GM18498 (cell line): Measurements from ENCODE around the gene TIGIT.
"Not testable (repeated sequence)": the region's sequence is repeated elsewhere in the genome, so short reads cannot be mapped to it uniquely, and the experiment has no call there.

Experiments
- ATAC-seq: cut with Tn5 transposase; IDR thresholded peaks from one replicate; pipeline ENCODE4 v1.9.1; 2021; ENCODE audit warnings: mild to moderate bottlenecking, moderate library complexity; ENCODE audit not compliant: unreplicated experiment

The TIGIT gene

DNA sequence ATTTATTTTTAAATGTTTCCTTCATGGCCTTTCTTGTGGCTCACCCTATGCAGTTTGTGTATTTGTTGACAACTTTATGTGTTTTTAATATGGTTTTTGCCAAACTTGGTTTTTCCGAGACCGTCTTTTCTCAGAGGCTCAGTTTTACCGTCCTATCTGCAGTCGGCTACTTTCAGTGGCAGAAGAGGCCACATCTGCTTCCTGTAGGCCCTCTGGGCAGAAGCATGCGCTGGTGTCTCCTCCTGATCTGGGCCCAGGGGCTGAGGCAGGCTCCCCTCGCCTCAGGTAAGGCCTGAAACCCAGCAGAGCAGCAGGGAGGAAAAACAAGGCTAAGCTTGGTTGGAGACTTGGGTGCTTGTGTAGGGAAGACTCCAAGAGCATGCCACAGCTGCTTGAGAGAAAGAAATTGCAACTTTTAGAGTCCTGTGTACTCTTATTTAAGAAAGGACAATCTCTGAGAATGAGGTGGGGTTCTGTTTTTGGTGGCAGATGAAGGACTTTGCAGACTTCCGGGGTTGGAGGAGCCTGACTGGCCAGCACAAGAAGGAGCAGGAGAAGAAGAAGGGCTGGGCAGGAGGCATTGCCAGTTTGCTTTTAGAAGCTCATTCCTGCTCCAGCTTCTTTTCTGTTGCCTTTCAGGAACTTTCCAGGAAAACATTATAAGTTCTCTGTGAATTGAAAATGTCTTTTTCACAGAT, at the start of gene TIGIT:
Gene TIGIT, plus strand, starts transcription at position 191 of the 698 bp plus-strand sequence. Its CDS starts 34 bp downstream, at position 225.
- no peak for ATAC-seq

DNA sequence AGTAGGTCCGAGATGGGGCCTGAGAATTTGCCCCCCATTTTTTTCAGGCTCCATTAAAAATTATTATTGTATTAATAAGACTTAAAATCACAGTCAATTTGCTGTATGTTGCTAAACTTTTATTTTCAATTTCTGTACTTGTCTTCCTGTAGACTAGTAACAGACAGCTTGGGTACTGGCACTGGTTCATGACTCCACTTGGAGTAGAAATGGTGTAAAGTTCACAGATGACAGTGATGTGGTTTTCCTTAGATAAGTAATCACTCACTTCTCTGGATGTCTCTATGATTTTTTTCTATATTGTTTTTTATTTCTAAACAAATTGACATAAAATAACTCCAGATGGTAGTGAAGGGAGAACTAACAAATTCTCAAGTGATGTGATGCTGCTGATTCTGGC, 40.9 kb upstream of the TIGIT start:
- no peak for ATAC-seq

DNA sequence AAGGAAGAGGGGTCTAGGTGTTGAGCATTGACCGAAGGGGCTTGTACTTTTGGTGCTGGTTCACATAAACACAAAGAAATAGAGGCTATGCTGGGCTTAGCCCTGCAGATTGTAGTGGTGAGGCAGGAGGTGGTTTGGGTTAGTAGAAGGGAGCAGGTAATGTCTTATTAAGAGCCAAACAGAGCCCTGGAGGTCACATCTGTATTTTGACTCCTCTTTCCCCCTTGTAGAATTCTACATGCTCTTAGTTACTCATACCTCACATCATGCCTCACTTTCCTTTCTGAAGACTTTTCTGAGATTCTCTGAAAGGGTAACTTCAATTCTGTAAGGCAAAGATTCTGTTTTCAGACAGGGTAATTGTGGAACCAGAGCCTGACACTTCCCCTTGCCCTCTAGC, 40.3 kb upstream of the TIGIT start:
- no peak for ATAC-seq

DNA sequence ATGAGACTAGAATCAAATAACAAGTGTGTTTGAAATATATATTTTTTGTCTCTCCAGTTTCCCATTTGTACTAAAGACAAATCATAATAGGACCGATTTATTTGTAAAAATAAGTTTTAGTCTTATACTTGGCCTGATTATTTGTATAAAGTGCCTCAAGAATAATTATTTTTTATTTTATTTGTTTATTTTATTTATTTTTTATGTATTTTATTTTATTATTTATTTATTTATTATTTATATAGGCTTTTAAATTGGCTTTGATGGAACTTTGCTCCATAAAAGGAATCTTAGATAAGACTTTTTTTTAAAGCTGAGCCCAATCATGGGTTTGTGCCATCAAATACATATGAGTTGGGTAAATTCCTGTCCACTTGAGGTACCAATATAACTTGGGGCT, 34.3 kb upstream of the TIGIT start:
- no peak for ATAC-seq

DNA sequence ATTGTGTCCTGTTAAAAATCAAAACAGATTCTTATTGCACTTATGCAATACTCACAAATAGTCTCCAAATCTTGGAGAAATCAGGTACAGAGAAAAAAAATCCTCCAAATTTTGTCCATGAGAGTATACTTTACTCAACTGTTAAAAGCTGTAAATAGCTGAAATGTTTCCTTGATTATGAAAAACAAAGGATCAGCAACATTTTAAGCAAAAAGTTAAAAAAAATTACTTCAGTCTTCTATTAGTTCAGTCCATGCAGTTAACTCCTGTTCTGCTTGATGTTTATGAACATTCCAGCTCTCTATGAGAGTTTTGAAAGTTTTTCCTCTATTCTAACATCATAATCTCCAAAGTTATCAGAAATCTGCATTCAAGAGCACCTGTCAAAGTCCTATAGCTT, 33.7 kb upstream of the TIGIT start:
- ATAC-seq, result no peak

DNA sequence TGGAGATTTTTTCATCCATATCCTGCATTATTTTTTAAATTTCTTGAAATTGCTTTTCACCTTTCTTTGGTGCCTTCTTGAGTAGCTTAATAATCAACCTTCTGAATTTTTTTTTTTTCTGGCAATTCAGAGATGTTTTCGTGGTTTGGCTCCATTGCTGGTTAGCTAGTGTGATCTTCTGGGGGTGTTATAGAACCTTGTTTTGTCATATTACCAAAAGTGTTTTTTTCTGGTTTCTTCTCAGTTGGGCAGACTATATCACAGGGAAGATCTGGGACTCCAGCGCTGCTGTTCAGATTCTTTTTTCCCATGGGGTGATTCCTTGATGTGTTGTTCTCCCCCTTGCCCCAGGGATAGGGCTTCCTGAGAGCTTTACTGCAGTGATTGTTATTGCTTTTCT, 23.8 kb upstream of the TIGIT start:
- no peak for ATAC-seq

DNA sequence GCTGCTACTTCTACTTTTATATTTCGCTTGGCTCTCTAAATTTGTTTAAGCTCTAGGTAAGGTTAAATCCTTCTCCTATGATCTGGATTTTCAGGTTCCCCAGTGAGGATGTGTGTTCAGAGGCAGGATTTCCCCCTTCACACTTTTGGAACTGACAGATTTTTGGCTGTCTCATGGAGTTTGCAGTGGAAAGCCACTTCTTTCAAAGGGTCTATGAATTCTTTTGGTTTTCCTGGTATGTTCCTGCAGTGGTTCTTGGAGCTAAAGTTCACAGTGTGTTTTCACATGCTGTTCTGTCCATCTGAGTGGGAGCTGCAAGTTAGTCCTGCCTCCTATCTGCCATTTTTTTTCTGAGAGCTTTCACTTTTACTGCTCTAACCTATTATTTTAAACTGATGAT, 21.6 kb upstream of the TIGIT start:
- ATAC-seq, result no peak

DNA sequence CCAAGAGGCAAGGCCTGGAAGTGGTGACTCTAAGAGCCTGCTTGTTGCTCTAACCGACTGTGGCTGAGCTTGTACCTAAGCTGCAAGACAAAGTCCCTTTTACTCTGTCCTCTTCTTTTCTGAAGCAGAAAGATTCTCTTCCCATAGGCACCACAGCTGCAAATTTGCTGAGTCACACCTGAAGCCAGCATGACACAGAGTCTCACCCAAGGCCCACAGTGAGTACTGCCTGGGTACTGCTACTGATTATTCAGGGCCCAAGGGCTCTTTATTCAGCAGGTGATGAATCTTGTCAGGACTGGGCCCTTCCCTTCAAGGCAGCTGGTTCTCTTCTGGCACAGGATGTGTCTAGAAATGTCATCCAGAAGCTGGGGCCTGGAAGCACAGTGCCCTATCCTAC, 18.9 kb upstream of the TIGIT start:
- no peak for ATAC-seq

DNA sequence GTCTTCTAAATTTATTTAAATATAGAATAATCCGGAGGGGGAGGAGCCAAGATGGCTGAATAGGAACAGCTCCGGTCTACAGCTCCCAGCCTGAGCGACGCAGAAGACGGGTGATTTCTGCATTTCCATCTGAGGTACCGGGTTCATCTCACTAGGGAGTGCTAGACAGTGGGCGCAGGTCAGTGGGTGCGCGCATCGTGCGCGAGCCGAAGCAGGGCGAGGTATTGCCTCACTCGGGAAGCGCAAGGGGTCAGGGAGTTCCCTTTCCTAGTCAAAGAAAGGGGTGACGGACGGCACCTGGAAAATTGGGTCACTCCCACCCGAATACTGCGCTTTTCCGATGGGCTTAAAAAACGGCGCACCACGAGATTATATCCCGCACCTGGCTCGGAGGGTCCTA, 17.0 kb upstream of the TIGIT start:
- not testable (repeated sequence) for ATAC-seq

DNA sequence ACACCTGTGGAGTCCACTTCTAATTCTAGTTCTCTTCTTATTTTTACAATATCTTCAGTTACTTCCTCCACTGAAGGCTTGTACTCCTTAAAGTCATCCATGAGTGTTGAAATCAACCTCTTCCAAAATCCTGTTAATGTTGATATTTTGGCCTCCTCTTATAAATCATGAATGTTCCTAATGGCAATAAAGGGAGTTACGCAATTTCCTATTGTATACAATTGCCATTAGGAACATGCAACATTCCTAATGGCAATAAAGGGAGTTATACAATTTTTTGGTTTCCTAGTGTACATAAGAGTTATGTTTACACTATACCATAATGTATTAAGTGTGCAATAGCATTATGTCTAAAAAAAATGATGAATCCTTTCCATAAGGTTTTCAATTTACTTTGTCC, 9.2 kb upstream of the TIGIT start:
- no peak for ATAC-seq

DNA sequence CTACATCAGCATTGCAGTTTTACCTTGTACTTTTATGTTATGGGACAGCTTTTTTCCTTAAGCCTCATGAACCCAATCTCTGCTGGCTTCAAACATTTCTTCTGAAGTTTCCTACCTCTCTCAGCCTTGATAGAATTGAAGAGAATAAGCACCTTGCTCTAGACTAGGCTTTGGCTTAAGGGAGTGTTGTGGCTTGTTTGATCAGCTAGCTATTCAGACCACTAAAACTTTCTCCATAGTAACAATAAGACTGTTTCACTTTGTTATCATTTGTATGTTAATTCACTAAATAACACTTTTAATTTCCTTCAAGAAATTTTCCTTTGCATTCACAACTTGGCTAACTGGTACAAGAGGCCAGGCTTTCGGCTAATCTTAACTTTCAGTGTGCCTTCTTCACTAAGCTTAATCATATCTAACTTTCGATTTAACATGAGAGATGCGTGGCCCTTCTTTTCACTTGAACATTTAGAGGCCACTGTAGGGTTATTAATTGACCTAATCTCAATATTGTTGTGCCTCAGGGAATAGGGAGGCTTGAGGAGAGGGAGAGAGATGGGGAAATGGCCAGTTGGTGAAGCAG, 8.1 kb upstream of the TIGIT start:
- ATAC-seq, result no peak

DNA sequence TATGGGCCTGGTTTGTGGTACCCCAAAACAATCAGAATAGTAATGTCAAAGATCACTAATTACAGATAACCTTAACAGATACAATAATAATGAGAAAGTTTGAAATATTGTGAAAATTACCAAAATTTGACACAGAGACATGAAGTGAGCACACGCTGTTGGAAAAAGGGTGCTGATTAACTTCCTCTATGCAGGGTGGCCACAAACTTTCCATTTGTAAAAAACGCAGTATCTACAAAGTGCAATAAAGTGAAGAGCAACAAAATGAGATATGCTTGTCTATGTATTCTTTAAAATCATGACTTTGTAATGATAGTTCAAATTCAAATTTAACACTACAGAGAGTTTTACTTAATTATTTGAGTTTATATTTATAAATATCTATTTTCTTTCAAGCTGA, 7.6 kb upstream of the TIGIT start:
- ATAC-seq, result no peak

DNA sequence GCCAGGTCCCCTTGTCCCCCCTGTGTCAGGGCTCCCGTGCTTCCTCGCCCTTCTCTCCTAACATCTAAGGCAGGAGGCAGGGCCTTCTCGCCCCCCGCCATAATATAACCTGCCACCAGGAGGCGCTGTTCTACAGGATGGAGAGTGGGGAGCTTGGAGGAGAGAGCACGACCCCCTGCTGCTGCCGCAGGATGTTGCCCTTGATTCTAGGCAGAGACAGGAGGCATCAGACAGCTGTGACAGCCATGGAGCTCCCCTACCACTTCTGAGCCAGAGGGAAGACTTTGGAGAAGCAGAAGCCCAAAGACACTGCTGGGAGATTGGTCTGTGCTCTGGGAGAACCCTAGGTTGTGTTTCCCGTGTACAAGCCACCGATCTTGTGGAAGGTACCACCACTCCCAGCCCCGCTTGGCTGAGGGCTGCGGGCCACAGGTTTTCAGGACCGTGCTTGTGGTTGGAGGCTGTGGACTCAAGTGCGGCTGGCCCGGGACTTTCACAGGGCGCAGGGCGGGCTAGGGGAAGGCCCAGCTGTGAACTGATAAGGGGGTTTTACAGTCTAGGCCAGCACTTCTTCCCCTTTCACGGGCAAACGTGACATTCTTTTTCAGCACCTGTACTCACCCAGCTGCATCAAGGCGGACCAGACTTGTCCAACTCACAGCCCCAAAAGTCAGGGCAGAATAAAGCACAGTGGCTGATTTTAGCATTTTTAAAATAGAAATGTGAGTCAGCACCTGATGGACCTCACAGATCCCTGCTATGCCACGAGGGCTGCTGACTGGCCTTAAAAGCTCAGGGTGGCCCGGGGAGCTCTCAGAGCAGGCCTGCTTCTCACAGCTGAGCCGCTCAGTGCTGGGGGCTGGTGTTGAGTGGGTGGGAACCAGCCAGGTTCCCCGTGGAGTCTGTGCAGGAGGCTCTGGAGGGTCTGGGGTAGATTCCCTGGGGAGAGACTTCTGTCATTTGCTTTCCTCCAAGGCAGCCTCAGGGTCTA, 2.6 kb upstream of the TIGIT start:
- ATAC-seq, result peak; percentile 93

DNA sequence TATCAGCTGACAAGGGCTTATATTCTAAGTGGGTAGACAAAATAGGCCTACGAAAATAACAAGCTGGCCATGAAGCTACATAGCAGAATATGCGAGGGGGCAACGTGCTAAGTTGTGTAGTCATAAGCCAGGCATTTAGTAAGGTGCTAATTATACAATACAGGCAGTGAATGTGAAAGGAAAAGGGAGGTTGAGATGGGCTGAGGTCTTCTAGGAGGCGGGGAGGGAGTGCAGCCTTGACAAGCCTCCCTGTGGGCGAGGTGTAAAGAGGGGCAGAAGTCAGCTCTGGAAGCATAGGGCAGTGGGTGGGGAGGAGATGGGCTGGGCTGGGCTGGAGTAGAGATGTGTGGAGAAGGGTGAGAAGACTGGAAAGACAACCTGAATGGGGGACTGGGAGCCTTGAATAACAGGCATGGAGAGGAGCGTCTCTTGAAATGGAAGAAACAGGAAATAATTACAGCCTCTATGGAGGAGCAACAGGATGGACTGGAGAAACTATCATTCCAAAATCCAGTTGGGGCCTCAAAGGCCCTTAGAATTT, 1.2 kb downstream of the TIGIT start:
- no peak for ATAC-seq

DNA sequence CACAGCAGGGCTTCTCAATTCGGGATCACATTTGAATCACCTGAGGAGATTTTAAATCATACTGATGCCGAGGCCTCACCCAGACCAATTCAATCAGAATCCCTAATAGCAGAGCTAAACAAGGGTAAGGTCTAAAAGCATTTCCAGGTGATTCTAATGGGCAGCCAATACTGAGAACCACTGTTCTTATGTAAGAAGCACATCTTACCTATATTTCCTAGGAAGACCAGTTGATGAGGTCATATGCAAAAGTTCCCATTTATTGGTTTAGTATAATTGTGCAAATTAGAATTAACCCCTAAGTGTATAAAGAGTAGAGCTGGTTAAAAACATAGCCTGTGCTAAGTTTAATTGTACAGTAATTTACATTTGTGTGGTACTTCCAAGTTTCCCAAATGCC, 2.1 kb downstream of the TIGIT start:
- no peak for ATAC-seq

DNA sequence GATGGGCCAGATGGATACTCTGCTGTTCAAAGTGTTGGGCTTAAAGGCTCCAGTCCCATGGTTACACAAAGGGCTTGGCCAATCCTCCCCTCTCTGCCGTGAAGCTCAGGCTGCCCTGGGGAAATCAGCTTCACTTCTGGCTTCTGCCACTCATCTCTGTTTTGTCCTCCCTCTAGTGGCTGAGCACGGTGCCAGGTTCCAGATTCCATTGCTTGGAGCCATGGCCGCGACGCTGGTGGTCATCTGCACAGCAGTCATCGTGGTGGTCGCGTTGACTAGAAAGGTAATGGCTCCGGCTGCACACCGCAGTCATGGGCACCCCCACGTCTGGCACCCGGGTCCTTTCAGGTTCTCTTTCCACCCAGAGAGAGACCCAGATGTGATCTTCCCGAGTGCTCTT, 5.6 kb downstream of the TIGIT start:
- no peak for ATAC-seq

DNA sequence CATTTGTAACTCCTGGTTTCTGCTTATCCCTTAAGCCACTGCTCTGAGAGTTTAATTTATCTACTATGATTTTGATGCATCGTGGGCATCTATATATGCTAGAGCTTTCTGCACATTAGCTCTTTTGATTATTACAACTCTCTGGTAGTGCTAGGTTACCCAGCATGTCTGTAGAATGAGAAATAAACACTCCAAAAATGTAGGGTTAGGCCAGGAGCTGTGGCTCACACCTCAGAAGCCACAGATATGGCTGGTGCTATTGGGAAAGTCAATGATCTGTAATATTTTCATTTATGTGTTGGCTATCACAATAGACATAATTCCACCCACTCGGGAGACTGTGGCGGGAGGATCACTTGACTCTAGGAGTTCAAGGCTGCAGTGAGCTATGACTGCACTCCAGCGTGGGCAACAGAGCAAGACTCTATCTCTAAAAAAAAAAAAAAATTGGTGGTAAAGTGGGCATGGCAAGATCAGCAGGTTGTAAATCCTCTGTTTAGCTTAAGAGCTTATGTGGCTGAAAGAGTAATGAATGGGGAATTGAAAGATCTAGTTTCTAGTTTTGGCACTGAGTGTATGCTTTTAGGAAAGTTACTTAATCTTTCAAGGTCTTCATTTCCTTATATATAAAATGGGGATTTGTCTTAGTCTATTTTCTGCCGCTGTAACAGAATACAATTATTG, 6.3 kb downstream of the TIGIT start:
- peak; percentile 67 for ATAC-seq

DNA sequence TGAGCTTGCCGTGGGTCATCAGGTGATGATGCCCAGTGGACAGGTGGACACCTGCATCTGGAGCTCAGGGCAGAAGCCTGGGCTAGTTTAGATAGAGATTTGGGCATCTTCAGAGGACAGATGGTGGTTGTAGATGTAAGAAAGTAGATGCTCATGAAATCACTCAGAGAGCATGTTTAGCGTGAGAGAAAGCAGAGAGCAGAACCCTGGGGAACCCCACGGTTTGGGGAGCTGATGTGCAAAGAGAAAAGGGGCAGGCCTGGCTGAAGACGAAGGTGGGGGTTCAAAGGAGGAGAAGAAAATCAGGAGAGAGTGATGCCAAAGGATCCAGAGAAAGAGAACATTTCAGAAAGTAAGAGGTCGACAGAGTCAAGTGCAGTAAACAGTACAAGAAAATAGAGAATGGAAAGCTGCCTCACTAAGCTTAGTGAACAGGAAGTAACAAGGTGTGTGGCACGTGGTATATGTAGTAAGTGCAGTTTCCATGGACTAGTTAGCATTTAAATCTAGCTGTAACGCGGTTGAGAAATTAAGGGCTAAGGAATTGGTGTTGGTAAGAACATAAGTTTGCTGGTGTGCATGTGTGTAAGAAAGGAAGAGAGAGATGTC, 13.5 kb downstream of the TIGIT start:
- peak; percentile 46 for ATAC-seq

DNA sequence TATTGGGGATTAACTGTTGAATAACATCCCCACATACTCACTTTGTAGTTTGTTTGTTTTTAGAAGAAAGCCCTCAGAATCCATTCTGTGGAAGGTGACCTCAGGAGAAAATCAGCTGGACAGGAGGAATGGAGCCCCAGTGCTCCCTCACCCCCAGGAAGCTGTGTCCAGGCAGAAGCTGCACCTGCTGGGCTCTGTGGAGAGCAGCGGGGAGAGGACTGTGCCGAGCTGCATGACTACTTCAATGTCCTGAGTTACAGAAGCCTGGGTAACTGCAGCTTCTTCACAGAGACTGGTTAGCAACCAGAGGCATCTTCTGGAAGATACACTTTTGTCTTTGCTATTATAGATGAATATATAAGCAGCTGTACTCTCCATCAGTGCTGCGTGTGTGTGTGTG, 14.0 kb downstream of the TIGIT start:
- no peak for ATAC-seq

DNA sequence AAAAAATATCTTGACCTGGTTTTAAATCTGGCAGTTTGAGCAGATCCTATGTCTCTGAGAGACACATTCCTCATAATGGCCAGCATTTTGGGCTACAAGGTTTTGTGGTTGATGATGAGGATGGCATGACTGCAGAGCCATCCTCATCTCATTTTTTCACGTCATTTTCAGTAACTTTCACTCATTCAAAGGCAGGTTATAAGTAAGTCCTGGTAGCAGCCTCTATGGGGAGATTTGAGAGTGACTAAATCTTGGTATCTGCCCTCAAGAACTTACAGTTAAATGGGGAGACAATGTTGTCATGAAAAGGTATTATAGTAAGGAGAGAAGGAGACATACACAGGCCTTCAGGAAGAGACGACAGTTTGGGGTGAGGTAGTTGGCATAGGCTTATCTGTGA, 14.5 kb downstream of the TIGIT start:
- ATAC-seq, result peak; percentile 28
